ENCODE results near the gene CXCL16.
A peak's percentile ranks its signal among the peaks of the same experiment; 100 is the strongest.
"Not testable (repeated sequence)": the region's sequence is repeated elsewhere in the genome, so short reads cannot be mapped to it uniquely, and the experiment has no call there.

The CXCL16 gene

GRCh38 chr17:4720787-4721186 is 18.9 kb downstream of the CXCL16 start:
- no peak for DNase-seq

- peak; percentile 61 for DNase-seq
These were observed 20.0 kb downstream of the CXCL16 start for GRCh38 chr17:4719684-4720221.

GRCh38 chr17:4719146-4719545 is 20.6 kb downstream of the CXCL16 start:
- no peak for DNase-seq

- no peak for DNase-seq
These were observed 21.5 kb downstream of the CXCL16 start for GRCh38 chr17:4718276-4718675.

GRCh38 chr17:4717791-4718190 is 21.9 kb downstream of the CXCL16 start:
- DNase-seq = no peak

- DNase-seq = no peak
These were observed 23.6 kb downstream of the CXCL16 start for GRCh38 chr17:4716081-4716480.

GRCh38 chr17:4715063-4715744 is 24.5 kb downstream of the CXCL16 start:
- DNase-seq = no peak

GRCh38 chr17:4714340-4715062 is 25.2 kb downstream of the CXCL16 start:
- DNase-seq = not testable (repeated sequence)

- DNase-seq = no peak
These were observed 27.2 kb downstream of the CXCL16 start for GRCh38 chr17:4712526-4712925.

- DNase-seq = no peak
These were observed 28.0 kb downstream of the CXCL16 start for GRCh38 chr17:4711661-4712181.

- DNase-seq = no peak
These were observed 28.8 kb downstream of the CXCL16 start for GRCh38 chr17:4710693-4711634.

GRCh38 chr17:4709794-4710692 is 29.7 kb downstream of the CXCL16 start, which contains the start of gene ARRB2:
ARRB2 (plus strand) TSS chr17:4710632; CDS start chr17:4710722, 90 bp downstream.
- DNase-seq = peak; percentile 98

GRCh38 chr17:4708436-4708835 is 31.3 kb downstream of the CXCL16 start:
- peak; percentile 12 for DNase-seq

GRCh38 chr17:4706121-4706520 is 33.6 kb downstream of the CXCL16 start:
- DNase-seq = no peak

- no peak for DNase-seq
These were observed 34.7 kb downstream of the CXCL16 start for GRCh38 chr17:4704991-4705390.

- not testable (repeated sequence) for DNase-seq
These were observed 35.2 kb downstream of the CXCL16 start for GRCh38 chr17:4704574-4704907.

- DNase-seq = no peak
These were observed 36.4 kb downstream of the CXCL16 start for GRCh38 chr17:4703330-4703691.

- DNase-seq = no peak
These were observed 38.6 kb downstream of the CXCL16 start for GRCh38 chr17:4701116-4701515.

GRCh38 chr17:4699401-4700056 is 40.2 kb downstream of the CXCL16 start:
- DNase-seq = not testable (repeated sequence)

GRCh38 chr17:4696437-4696805 is 43.3 kb downstream of the CXCL16 start:
- no peak for DNase-seq

- no peak for DNase-seq
These were observed 46.3 kb downstream of the CXCL16 start for GRCh38 chr17:4693416-4693815.

All from NCI-H1694 (cell line).